Measurements from ENCODE around the gene DKKL1. TPM values are rescaled to one million over a fixed set of nuclear protein-coding genes. Genes with fewer than 3 reads are reported as not detected.

Gene DKKL1
- total and polyA plus RNA-seq, 8 donors: 0.12 to 1.3 (median 0.46) TPM; not detected in 3

DNA sequence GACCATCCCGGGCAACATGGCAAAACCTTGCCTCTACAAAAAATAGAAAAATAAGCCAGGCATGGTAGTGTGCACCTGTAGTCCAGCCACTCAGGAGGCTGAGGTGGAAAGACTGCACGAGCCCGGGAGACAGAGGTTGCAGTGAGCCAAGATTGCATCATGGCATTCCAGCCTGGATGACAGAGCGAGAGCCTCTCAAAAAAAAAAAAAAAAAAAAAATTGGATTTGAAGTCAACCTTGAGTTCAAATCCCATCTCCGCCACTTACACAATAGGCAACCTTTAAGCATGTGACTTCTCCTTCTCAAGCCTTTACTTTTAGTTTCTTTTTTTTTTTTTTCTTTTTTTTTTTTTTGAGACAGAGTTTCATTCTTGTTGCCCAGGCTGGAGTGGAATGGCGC is 36.4 kb downstream of the DKKL1 start:
- FAIRE-seq (no peak), ATAC-seq (no peak), DNase-seq (no peak)
- Histone ChIP-seq H3K27me3 (no peaks in the 10 kb centered on the region), H3K9me3 (no peaks in the 10 kb centered on the region), H3K27ac (no peak overlapping the region), H3K36me3 (no peaks in the 10 kb centered on the region), H3K4me3 (no peak overlapping the region), H3K4me1 (no peaks in the 10 kb centered on the region)
- intact Hi-C loops (cut with DNase I): no loop called here
- WGBS, 2 donors: 82 to 85% methylated on average over 6 of the region's 6 CpGs
- TF ChIP-seq, protein P1, sequence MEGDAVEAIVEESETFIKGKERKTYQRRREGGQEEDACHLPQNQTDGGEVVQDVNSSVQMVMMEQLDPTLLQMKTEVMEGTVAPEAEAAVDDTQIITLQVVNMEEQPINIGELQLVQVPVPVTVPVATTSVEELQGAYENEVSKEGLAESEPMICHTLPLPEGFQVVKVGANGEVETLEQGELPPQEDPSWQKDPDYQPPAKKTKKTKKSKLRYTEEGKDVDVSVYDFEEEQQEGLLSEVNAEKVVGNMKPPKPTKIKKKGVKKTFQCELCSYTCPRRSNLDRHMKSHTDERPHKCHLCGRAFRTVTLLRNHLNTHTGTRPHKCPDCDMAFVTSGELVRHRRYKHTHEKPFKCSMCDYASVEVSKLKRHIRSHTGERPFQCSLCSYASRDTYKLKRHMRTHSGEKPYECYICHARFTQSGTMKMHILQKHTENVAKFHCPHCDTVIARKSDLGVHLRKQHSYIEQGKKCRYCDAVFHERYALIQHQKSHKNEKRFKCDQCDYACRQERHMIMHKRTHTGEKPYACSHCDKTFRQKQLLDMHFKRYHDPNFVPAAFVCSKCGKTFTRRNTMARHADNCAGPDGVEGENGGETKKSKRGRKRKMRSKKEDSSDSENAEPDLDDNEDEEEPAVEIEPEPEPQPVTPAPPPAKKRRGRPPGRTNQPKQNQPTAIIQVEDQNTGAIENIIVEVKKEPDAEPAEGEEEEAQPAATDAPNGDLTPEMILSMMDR (IDR thresholded peaks at IDR 0.05): no peak

DNA sequence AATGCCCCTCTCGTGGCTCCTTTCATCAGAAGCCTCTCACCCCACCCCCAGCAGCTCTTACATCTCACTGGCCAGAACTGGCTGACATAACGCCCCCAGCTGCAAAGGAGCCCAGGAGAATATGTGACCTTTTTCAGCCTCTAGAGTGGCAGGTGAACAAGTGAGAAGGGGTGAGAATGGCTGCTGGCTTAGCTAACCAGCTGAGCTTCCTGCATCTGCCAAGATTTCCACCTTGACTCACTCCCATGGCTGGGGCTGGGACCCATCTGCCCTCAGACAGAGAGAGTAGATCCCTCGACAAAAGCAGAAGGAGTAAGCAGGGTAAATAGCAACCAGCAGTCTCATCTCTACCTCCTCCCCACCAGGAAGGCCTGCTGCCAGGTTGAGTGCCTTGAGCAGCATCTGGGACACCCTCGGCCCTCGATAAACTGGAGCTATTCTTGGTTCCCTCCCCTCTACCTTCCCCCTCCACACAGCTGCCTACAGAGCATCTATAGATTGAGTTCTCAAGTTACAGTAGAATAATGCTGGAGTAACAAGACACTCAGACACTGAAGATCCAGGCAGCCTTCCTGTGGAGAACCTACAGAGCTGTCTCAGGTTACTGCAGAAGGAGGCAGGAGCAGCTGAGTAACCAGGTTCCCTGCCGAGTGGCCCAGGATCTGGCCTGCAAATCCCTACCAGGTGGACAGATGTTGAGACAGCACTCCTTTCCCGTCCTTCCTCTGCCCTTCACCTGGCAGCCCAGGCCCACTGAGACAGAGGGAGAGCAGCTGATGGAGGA is 39.9 kb downstream of the DKKL1 start:
- Histone ChIP-seq H3K9me3 (no peaks in the 10 kb centered on the region), H3K4me3 (no peak overlapping the region), H3K27ac (no peak overlapping the region), H3K36me3 (no peaks in the 10 kb centered on the region), H3K4me1 (no peaks in the 10 kb centered on the region), H3K27me3 (no peaks in the 10 kb centered on the region)
- WGBS, 2 donors: 37 to 42% methylated on average over 7 of the region's 7 CpGs
- intact Hi-C loops (cut with DNase I): no loop called here
- FAIRE-seq (no peak), DNase-seq (no peak), ATAC-seq (no peak)
- TF ChIP-seq, protein P1 (IDR thresholded peaks at IDR 0.05): no peak

DNA sequence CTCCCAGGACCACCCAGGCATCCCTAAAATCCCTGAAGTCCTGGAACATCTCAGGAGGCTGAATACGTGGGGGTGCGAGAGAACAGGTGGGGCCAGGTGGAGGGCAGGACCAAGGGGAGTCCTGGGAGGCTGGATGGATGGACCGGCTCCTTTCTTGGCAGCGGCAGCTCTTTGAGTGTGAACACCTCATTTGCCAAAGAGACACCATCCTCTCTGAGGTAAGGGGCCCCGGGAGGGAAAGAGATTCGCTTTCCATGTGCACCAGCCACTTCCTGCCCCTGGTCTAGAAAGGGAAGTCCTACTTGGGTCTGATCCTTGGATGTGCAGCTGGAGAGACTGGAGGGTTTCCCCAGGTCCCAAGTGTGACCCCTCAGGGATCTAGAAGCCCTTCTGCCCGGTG is 43.4 kb downstream of the DKKL1 start:
- ATAC-seq (no peak), DNase-seq (no peak), FAIRE-seq (no peak)
- Histone ChIP-seq H3K9me3 (no peaks in the 10 kb centered on the region), H3K27me3 (no peaks in the 10 kb centered on the region), H3K36me3 (no peaks in the 10 kb centered on the region), H3K27ac (no peak overlapping the region), H3K4me1 (no peaks in the 10 kb centered on the region), H3K4me3 (no peak overlapping the region)
- intact Hi-C loops (cut with DNase I): no loop called here
- WGBS, 2 donors: 68 to 76% methylated on average over 7 of the region's 7 CpGs
- TF ChIP-seq, protein P1 (IDR thresholded peaks at IDR 0.05): no peak

DNA sequence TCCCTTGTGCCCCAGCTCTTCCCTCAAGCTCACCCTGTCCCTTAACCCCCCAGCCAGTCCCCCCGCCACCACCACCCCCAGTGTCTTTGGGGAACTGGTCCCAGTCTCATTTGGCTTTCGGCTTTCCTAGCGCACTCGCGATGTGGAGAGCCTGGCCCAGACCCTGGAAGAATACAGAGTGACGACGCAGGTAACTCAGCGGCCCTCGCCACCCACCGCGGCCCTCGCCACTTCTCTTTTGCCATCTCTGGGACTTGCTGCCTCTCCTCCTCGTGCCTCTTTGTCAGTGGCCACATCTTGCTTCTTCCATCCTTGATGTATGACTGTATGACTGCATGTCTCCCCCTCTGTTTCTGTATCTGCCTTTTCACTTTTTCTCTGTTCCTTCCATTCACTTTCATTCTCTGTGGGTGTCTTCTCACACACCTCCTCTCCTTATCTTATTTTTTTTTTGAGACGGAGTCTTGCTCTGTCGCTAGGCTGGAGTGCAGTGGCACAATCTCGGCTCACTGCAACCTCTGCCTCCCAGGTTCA is 43.9 kb downstream of the DKKL1 start:
- Histone ChIP-seq H3K4me1 (no peaks in the 10 kb centered on the region), H3K27me3 (no peaks in the 10 kb centered on the region), H3K9me3 (no peaks in the 10 kb centered on the region), H3K36me3 (no peaks in the 10 kb centered on the region), H3K27ac (no peak overlapping the region), H3K4me3 (no peak overlapping the region)
- intact Hi-C loops (cut with DNase I): no loop called here
- DNase-seq (no peak), FAIRE-seq (no peak), ATAC-seq (no peak)
- 78 to 80% methylated on average over 12 to 16 of the region's 16 CpGs for WGBS, 2 donors
- TF ChIP-seq, protein P1 (IDR thresholded peaks at IDR 0.05): no peak

DNA sequence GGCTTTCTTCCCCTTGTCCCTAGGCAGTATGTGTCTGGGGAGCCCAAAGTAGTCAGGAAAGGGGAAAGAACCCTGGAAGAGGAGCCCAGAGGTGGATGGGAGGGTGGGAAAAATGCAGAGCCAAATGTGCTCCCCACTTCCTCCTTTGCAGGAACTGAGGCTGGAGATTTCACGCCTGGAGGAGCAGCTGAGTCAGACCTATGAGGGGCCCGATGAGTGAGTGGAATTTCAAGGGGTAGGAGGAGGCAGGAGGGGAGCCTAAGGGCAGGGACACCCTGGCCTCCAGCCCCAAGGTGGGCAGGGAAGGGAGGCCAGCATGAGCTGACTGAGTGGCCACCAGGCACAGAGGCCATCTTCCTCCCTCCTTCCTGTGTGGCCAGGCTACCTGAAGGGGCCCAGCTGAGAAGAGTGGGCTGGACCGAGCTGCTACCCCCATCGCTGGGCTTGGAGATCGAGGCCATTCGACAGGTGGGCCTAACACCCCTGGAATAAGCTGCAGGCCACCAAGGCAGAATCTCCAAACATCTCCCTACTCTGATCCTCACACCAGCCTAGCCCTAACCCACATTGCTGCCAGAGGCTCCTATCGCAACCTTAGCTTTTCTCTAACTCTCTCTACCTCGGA is 45.3 kb downstream of the DKKL1 start:
- ATAC-seq (no peak), FAIRE-seq (no peak), DNase-seq (no peak)
- H3K36me3 ChIP-seq: no peaks in the 10 kb centered on the region
- intact Hi-C loops (cut with DNase I): no loop called here
- H3K27me3 ChIP-seq: no peaks in the 10 kb centered on the region
- H3K4me3 ChIP-seq: no peak overlapping the region
- no peak overlapping the region for H3K27ac ChIP-seq
- H3K4me1 ChIP-seq: no peaks in the 10 kb centered on the region
- WGBS, 2 donors: 76 to 86% methylated on average over 7 to 8 of the region's 8 CpGs
- no peaks in the 10 kb centered on the region for H3K9me3 ChIP-seq
- TF ChIP-seq, protein P1 (IDR thresholded peaks at IDR 0.05): no peak

All from pancreas (tissue), 10 donors.